Lower leg skin (tissue), 3 donors: ENCODE results near the gene STEAP3.

Source experiments
- POLR2A ChIP-seq, 2 donors: fragments of 450-650 bp; IDR thresholded peaks; one replicate each; pipeline ENCODE4 v1.6.1; 2016 to 2017; ENCODE audit warnings: antibody characterized with exemption in 2 of 2, mild to moderate bottlenecking in 1 of 2, moderate library complexity in 1 of 2
- TF ChIP-seq, protein P1 (sequence below), 3 donors: fragments of 450-650 bp; IDR thresholded peaks; one replicate each; pipeline ENCODE4 v1.5.1; 2016; ENCODE audit warnings: antibody characterized with exemption in 3 of 3, mild to moderate bottlenecking in 3 of 3, moderate library complexity in 2 of 3

DNA sequence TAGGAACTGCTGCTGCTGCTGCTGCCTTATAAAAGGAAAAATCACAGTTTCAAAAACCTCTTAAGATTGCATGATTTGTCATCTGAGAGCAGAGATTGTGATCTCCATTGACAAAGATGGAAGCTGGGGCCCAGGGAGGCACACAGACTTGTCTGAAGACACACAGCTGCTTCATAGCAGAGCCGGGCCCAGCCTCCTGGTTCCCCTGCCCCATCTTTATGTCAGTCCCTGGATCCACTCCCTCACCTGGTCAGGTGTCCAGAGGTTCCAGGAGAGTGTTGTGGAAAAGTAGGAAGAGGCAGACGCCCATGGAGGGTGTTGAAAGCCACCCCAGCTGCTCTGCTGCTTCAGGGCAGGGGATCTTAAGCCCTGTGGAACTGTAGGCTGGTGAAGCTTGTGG, 20.0 kb downstream of the STEAP3 start:
- TF ChIP-seq POLR2A (IDR thresholded peaks at IDR 0.05): no peak
- TF ChIP-seq, protein P1, sequence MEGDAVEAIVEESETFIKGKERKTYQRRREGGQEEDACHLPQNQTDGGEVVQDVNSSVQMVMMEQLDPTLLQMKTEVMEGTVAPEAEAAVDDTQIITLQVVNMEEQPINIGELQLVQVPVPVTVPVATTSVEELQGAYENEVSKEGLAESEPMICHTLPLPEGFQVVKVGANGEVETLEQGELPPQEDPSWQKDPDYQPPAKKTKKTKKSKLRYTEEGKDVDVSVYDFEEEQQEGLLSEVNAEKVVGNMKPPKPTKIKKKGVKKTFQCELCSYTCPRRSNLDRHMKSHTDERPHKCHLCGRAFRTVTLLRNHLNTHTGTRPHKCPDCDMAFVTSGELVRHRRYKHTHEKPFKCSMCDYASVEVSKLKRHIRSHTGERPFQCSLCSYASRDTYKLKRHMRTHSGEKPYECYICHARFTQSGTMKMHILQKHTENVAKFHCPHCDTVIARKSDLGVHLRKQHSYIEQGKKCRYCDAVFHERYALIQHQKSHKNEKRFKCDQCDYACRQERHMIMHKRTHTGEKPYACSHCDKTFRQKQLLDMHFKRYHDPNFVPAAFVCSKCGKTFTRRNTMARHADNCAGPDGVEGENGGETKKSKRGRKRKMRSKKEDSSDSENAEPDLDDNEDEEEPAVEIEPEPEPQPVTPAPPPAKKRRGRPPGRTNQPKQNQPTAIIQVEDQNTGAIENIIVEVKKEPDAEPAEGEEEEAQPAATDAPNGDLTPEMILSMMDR (IDR thresholded peaks at IDR 0.05): no peak
